Measurements from ENCODE around the gene NAT8L. TPM values are rescaled to one million over a fixed set of nuclear protein-coding genes. Genes with fewer than 3 reads are reported as not detected.

The NAT8L gene
- total and polyA plus RNA-seq, 2 of the 13 experiments (the other 11 are each of a cell fraction or from before 2014, with no cell fraction given) = 2.2 to 3.3 TPM

- TF ChIP-seq ZNF691 (CRISPR knock-in tag; IDR thresholded peaks at IDR 0.05; ENCODE audit: borderline replicate concordance, low read depth) (0 out of 2 replicates have a peak, but pooled peaks have one; percentile 15), ZEB1 (IDR thresholded peaks at IDR 0.05; ENCODE audit: insufficient replicate concordance, low read depth) (no peak), CHD2 (IDR thresholded peaks at IDR 0.05; ENCODE audit: low read depth, low read length) (no peak), SAP130 (CRISPR knock-in tag; IDR thresholded peaks at IDR 0.05; ENCODE audit: low read depth) (peak; percentile 36), POLR2A (IDR thresholded peaks at IDR 0.05; ENCODE audit: insufficient read depth in 1 of 2, low read depth in 2 of 2, low read length in 2 of 2) (no peak), FOXK2 (IDR thresholded peaks at IDR 0.05) (no peak), RXRA (CRISPR knock-in tag; IDR thresholded peaks at IDR 0.05) (peak; percentile 53; the same call in 1 of the 2 replicates), ZSCAN12 (CRISPR knock-in tag; IDR thresholded peaks at IDR 0.05) (no peak), RFX3 (CRISPR knock-in tag; IDR thresholded peaks at IDR 0.05) (peak; percentile 84), PATZ1 (CRISPR knock-in tag; IDR thresholded peaks at IDR 0.05) (peak; percentile 48), ELF1 (CRISPR knock-in tag; IDR thresholded peaks at IDR 0.05) (peak; percentile 27; the same call in 1 of the 2 replicates), SOX6 (IDR thresholded peaks at IDR 0.05) (no peak), SOX6 (CRISPR knock-in tag; IDR thresholded peaks at IDR 0.05) (peak; percentile 41; the same call in 1 of the 2 replicates), MATR3 (CRISPR knock-in tag; IDR thresholded peaks at IDR 0.05) (no peak), MXI1 (IDR thresholded peaks at IDR 0.05; ENCODE audit: borderline replicate concordance, low read depth, low read length) (peak; percentile 25; the same call in 1 of the 3 replicates), NFKBIZ (CRISPR knock-in tag; IDR thresholded peaks at IDR 0.05) (no peak), ZNF331 (CRISPR knock-in tag; IDR thresholded peaks at IDR 0.05) (no peak), ZBTB10 (CRISPR knock-in tag; IDR thresholded peaks at IDR 0.05; ENCODE audit: borderline replicate concordance) (no peak), HDAC1 (CRISPR knock-in tag; IDR thresholded peaks at IDR 0.05) (peak; percentile 40; the same call in 1 of the 2 replicates), PRDM10 (CRISPR knock-in tag; IDR thresholded peaks at IDR 0.05; ENCODE audit: low read depth) (no peak)
Observed at GRCh38 chr4:2041239-2042130, 17.6 kb upstream of the NAT8L start (continued).
